IPS-18a (cell line): ENCODE measurements around the gene ATXN7.

ENCODE experiments used
- H3K27ac ChIP-seq: one replicate; pipeline ENCODE4 v1.5.1; 2013; ENCODE audit warnings: low read length
- H3K27me3 ChIP-seq: one replicate; pipeline ENCODE4 v1.6.1; 2013; ENCODE audit warnings: mild to moderate bottlenecking, low read length; ENCODE audit not compliant: control insufficient read depth, insufficient read depth
- H3K36me3 ChIP-seq: one replicate; pipeline ENCODE4 v1.6.1; 2013; ENCODE audit warnings: low read depth, low read length; ENCODE audit not compliant: control insufficient read depth
- H3K4me1 ChIP-seq: one replicate; pipeline ENCODE4 v1.6.1; 2013; ENCODE audit warnings: low read depth, low read length; ENCODE audit not compliant: control insufficient read depth
- H3K4me3 ChIP-seq: one replicate; pipeline ENCODE4 v1.5.1; 2013; ENCODE audit warnings: low read length
- H3K9ac ChIP-seq: one replicate; pipeline ENCODE4 v1.6.1; 2013; ENCODE audit warnings: mild to moderate bottlenecking, low read length, moderate library complexity
- H3K9me3 ChIP-seq: one replicate; pipeline ENCODE4 v1.6.1; 2013; ENCODE audit warnings: low read depth, low read length; ENCODE audit not compliant: control insufficient read depth

Gene ATXN7

GRCh38 chr3:63867225-63867624 lies 3.6 kb downstream of the ATXN7 start:
- H3K9ac ChIP-seq: no peak overlapping the region
- no peak overlapping the region for H3K27ac ChIP-seq
- no peak overlapping the region for H3K4me3 ChIP-seq
- no peaks in the 10 kb centered on the region for H3K36me3 ChIP-seq
- H3K4me1 ChIP-seq: peaks cover 8% of the 10 kb centered on the region
- H3K27me3 ChIP-seq: peaks cover 4% of the 10 kb centered on the region
- H3K9me3 ChIP-seq: no peaks in the 10 kb centered on the region

DNA sequence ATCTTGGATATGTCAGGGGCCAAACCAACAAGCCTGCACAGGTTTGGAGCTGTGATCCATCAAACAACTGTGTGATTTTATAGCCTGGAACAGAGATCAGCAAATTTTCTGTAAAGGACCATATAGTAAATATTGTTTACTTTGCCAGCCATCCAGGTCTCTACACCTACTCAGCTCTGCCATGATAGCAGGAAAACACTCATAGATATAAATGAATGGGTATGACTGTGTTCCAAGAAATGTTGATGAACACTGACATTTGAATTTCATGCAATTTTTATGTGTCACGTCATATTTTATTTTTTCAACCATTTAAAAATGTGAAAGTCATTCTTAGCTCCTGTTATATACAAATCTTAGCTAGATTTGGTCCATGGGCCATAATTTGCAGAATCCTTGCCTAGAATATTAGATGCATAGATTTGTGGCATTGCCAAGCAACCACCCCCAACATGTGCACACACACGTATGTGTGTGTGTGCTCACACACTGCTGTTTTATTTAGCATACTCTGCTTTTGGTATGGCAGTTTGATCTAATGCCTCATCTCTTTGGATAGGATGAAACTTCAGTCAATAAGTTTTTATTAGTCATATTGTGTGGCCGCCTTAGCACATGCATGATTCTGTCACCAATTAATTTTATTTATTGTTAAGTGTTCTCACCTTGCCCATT lies 6.4 kb downstream of the ATXN7 start:
- H3K27ac ChIP-seq: no peak overlapping the region
- H3K36me3 ChIP-seq: no peaks in the 10 kb centered on the region
- no peaks in the 10 kb centered on the region for H3K9me3 ChIP-seq
- no peak overlapping the region for H3K4me3 ChIP-seq
- H3K4me1 ChIP-seq: no peaks in the 10 kb centered on the region
- no peak overlapping the region for H3K9ac ChIP-seq
- H3K27me3 ChIP-seq: no peaks in the 10 kb centered on the region

- no peaks in the 10 kb centered on the region for H3K9me3 ChIP-seq
- no peak overlapping the region for H3K27ac ChIP-seq
- H3K27me3 ChIP-seq: no peaks in the 10 kb centered on the region
- H3K36me3 ChIP-seq: no peaks in the 10 kb centered on the region
- H3K4me3 ChIP-seq: no peak overlapping the region
- H3K9ac ChIP-seq: no peak overlapping the region
- H3K4me1 ChIP-seq: no peaks in the 10 kb centered on the region
Measured at GRCh38 chr3:63870615-63871005, 6.9 kb downstream of the ATXN7 start.

GRCh38 chr3:63872135-63872924 lies 8.7 kb downstream of the ATXN7 start:
- Histone ChIP-seq H3K9me3 (no peaks in the 10 kb centered on the region), H3K4me3 (no peak overlapping the region), H3K27ac (no peak overlapping the region), H3K27me3 (no peaks in the 10 kb centered on the region), H3K36me3 (no peaks in the 10 kb centered on the region), H3K9ac (no peak overlapping the region), H3K4me1 (peaks cover 2% of the 10 kb centered on the region)

GRCh38 chr3:63874769-63875168 lies 11.1 kb downstream of the ATXN7 start:
- H3K27me3 ChIP-seq: no peaks in the 10 kb centered on the region
- no peaks in the 10 kb centered on the region for H3K36me3 ChIP-seq
- no peak overlapping the region for H3K27ac ChIP-seq
- H3K4me1 ChIP-seq: peaks cover 17% of the 10 kb centered on the region
- no peak overlapping the region for H3K9ac ChIP-seq
- H3K9me3 ChIP-seq: no peaks in the 10 kb centered on the region
- H3K4me3 ChIP-seq: no peak overlapping the region

- Histone ChIP-seq H3K27me3 (no peaks in the 10 kb centered on the region), H3K9ac (no peak overlapping the region), H3K9me3 (no peaks in the 10 kb centered on the region), H3K4me1 (peaks cover 17% of the 10 kb centered on the region), H3K27ac (no peak overlapping the region), H3K36me3 (no peaks in the 10 kb centered on the region), H3K4me3 (no peak overlapping the region)
Measured at GRCh38 chr3:63875510-63875909, 11.8 kb downstream of the ATXN7 start.

- no peak overlapping the region for H3K4me3 ChIP-seq
- H3K27ac ChIP-seq: no peak overlapping the region
- H3K9ac ChIP-seq: no peak overlapping the region
- no peaks in the 10 kb centered on the region for H3K36me3 ChIP-seq
- H3K9me3 ChIP-seq: no peaks in the 10 kb centered on the region
- H3K4me1 ChIP-seq: peaks cover 17% of the 10 kb centered on the region
- H3K27me3 ChIP-seq: no peaks in the 10 kb centered on the region
Measured at GRCh38 chr3:63876260-63876659, 12.6 kb downstream of the ATXN7 start.

- Histone ChIP-seq H3K27ac (no peak overlapping the region), H3K9me3 (no peaks in the 10 kb centered on the region), H3K36me3 (no peaks in the 10 kb centered on the region), H3K4me1 (peaks cover 17% of the 10 kb centered on the region), H3K27me3 (no peaks in the 10 kb centered on the region), H3K4me3 (no peak overlapping the region), H3K9ac (no peak overlapping the region)
Measured at GRCh38 chr3:63877737-63878393, 14.2 kb downstream of the ATXN7 start.

- no peaks in the 10 kb centered on the region for H3K27me3 ChIP-seq
- no peak overlapping the region for H3K4me3 ChIP-seq
- H3K4me1 ChIP-seq: peaks cover 17% of the 10 kb centered on the region
- no peak overlapping the region for H3K9ac ChIP-seq
- H3K27ac ChIP-seq: no peak overlapping the region
- H3K36me3 ChIP-seq: no peaks in the 10 kb centered on the region
- H3K9me3 ChIP-seq: no peaks in the 10 kb centered on the region
Measured at GRCh38 chr3:63878394-63879060, 14.9 kb downstream of the ATXN7 start.

DNA sequence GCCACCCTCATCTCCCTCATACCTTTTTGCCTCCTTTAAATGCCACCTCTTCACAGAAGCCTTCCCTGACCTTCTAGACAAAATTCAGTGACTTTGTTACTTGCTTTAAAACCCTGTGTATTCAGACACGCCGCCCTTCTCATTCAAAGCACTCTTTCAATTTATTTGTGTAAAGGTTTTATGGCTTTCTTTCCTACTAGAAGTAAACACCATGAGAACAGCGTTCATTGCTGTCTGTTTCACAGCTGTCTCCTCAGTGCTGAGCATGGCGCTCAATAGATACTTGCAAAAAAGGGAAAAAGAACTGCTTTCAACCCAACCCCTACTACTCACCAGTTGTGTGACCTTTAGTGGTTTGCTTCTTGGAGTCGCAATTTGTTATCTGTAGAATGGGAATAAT lies 17.0 kb downstream of the ATXN7 start:
- no peaks in the 10 kb centered on the region for H3K9me3 ChIP-seq
- no peak overlapping the region for H3K9ac ChIP-seq
- H3K4me1 ChIP-seq: peaks cover 17% of the 10 kb centered on the region
- no peak overlapping the region for H3K27ac ChIP-seq
- no peak overlapping the region for H3K4me3 ChIP-seq
- H3K27me3 ChIP-seq: no peaks in the 10 kb centered on the region
- H3K36me3 ChIP-seq: no peaks in the 10 kb centered on the region

- H3K9me3 ChIP-seq: no peaks in the 10 kb centered on the region
- no peaks in the 10 kb centered on the region for H3K36me3 ChIP-seq
- H3K27ac ChIP-seq: no peak overlapping the region
- no peak overlapping the region for H3K9ac ChIP-seq
- no peaks in the 10 kb centered on the region for H3K27me3 ChIP-seq
- H3K4me1 ChIP-seq: peaks cover 9% of the 10 kb centered on the region
- no peak overlapping the region for H3K4me3 ChIP-seq
Measured at GRCh38 chr3:63886858-63887257, 23.2 kb downstream of the ATXN7 start.
